HK-2 (cell line): ENCODE measurements around the gene SMOC1.

Experiments
- DNase-seq: peaks from one replicate; pipeline ENCODE4 v3.0.0-alpha.2; 2018; ENCODE audit not compliant: unreplicated experiment

The SMOC1 gene

DNA sequence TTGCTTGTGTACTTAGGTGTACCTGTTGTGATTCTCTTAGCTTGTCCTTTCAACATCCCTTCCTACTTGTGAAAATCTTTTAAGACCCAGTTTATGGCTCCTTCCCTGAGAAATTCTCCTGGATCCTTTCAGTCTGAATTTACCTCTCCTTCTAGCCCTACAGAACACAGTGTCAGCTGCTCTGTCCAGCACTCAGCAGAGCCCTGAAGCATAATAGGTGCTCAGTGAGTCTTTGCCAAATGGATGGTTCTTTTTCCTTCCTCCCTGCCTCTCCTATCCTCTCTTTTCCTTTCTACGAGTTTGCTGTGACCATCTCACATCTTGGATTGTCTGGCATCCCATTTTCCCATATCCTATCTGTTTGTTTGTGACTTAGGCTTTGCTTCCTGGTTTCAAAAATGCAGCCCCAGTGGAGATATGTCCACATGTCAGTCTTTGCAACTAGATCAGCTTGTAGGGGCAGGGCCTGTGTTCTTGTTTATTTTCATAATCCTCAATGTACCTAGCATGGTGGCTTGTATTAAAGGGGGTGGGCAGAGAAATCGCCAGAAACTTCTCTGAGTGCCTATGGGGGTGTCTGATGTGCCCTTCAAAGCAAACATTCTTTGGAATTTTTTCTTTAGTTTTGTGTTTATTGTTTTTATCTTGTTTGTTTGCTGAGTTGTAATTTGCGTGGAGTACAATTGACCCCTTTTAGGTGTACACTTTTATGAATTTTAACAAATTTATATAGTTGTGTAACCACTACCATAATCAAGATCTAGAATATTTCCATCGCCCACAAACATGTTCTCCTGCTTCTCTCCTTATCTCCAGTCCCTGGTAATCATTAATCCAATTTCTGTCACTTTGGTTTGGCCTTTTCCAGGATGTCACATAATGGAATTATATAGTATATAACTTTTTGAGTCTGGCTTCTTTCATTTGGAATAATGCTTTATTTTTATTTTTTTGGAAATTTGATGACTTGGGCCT, 62.8 kb downstream of the SMOC1 start:
- no peak for DNase-seq

DNA sequence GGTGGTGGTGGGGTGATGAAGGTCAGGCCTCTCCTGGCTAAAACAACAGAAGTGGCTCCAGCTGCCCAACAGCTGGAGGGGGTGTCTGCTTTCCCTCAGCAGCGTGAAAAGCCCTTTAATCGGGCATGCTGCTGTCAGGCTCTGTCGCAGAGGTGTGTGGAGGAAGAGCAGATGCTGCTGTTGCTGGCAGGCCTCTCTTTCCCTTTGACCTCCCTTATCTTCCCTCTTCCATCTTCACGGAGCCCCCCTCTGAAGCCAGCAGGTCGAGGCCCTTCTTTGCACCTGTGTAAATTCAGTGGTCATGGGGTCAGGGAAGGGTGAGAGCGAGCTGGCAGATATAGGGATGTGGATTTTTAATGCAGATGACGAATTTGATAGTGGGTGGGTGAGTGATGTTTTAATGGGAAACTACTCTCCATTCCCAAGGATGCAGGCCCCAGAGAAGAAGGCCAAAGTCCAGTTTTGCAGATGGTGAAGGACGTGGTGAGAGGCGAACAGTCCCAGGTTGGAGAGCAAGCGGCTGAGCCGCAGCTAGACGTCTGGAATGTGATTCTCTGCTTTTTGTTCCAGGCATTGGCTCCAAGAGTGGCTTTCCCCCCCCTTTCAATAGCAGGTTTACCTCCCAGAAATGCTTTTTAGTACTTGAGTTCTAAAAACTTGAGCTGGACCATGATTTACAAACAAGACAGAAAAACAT, 64.0 kb downstream of the SMOC1 start:
- DNase-seq = no peak

DNA sequence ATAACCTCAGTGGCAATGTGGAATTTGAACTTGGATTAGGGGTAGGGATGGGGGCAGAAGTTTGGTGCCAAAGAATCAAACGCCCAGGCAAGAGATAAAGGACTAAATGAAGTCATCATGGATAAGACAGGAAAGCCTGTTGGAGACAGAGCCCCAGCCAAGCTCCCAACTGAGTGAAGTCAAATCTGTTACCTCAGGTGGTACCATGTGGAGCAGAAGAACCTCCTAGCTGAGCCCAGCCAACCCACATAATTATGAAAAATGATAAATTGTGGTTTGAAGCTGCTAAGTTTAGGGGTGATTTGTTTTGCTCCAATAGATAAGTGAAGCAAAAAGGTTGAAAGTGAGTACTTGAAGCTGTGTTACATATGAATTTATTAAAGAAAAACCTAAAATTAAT, 66.1 kb downstream of the SMOC1 start:
- no peak for DNase-seq

DNA sequence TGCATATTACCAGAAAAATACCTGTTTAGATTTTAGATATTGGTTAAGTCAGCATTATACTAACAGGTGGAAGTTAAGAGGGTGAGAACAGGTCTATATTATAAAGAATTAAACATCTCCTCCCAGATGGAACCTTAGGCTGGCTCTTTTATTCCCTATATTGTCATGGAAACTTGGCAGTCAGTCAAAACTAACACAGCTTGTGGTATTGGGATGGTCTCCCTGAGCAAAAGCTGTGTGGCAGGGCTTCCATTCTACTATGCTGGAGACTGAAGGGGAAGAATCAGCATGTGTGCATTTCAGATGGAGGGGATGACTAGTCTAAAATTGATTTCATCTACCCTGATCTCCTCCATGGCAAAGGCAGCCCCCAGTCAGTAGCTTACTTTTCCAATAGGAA, 66.7 kb downstream of the SMOC1 start:
- DNase-seq = no peak

DNA sequence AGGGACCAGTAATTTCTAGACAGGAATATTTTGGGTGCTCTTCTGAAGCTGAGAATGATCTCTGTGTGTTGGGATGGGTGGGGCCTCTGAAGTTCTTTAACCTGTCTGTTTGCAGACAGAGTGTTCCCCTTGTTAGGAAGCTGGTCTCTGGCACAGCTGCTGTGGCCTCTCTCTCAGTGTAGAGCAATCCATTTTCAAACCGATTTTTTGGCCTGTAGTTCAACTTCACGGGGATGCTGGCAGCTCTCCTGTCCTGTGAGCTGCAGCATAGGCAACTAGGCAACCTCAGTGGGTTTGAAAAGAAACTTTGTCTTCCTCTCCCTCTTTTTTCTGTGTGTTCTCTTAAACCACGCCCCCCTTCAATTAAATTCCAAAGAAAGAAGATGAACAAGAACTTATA, 69.1 kb downstream of the SMOC1 start:
- no peak for DNase-seq

DNA sequence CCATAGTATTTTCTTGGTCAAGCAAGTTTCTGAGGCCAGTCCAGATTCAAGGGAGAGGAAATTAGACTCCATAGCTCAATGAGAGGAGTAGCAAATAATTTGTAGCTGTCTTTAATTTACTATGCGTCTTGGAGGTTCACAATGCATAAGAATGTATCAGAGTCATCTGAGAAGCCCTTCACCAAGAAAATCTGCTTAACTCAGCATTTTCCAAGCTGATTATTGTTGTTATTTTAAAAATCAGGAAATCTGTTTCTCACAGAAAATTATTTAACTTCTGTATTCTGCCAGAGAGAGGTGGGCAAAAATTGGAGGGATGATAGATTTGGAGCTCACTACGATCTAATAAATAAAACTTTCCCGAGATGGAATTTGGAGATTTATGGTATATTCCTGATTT, 72.0 kb downstream of the SMOC1 start:
- no peak for DNase-seq

DNA sequence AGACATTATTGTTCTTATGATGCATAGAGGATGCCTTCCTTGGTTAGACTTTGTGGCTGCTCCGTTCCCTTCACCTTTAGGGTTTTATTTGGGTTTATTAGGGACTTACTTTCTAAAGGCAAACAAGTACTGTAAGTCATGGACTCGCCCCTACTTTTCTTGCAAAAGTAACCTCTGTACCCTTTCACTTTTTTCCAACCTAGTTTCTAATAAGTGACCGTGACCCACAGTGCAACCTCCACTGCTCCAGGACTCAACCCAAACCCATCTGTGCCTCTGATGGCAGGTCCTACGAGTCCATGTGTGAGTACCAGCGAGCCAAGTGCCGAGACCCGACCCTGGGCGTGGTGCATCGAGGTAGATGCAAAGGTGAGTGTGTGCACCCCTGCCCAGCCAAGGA, 72.7 kb downstream of the SMOC1 start:
- DNase-seq = no peak

DNA sequence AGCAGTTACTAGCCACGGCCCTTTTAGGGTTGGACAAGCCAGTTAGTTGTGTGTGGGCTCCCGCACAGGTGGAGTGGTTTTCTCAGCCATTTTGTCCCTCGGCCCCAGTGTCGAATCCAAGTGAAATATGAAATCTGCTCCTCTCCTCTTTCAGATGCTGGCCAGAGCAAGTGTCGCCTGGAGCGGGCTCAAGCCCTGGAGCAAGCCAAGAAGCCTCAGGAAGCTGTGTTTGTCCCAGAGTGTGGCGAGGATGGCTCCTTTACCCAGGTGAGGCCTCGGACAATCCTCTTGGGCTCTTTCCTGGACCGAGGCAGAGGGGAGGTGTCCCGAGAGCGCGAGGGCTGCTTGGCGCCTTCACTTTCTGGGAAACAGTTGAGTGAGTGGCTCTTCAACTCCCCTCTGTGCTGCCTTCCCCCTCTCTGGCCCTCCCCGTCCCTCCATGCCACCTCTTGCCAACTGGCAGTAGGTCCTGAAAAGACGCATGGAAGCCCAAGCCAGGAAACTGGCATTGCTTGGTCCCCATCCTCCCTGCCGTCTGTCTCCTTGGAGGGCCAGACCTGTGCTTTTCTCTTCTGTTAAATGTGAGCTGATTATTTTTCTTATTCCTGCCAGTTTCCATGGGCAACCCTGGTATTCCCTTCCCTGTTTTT, 74.2 kb downstream of the SMOC1 start:
- no peak for DNase-seq

DNA sequence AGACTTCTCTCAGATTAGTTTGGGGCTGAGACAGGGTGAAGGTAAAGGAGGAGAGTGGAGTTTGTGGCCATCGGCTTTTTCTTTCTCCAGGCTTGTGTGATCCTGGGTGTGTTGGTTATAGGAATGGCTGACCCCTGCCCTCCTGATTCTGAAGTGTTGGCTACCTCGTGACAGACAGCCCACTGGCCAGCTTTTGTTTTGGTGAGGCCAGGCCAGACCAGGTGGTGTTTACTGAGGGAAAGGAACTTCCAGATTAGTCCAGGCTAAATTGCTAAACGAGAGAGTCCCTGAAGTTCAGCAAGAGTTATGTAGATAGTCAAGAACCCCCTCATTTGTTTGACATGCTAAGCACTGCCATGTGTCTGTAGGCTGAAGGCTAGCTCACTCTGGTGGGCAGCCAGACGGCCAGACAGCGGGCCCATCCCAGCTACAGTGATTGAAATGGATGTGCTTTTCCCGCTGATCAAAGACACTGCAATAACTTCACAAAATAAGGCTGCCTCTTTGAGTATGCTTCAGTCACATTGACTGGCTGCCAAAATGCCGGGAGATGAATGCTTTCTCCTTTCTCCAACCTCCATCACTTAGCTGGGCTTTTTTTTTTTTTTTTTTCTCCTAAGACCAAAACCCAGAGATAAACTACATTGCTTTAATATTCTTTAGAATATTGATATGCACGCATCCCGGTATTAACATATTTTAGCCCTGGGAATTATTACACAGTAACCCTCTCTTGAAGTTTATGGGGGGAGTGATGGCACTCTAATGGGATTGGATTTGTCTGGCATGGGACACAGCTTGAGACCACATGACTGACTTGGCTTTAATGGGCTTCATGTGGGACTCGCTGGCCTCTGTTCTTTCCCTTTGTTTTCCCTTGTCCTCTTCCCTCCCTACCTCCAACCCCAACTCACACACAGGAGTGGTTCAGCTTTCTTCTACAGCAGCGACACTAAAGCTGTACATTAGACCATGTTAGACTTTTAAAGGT, 76.9 kb downstream of the SMOC1 start:
- no peak for DNase-seq

DNA sequence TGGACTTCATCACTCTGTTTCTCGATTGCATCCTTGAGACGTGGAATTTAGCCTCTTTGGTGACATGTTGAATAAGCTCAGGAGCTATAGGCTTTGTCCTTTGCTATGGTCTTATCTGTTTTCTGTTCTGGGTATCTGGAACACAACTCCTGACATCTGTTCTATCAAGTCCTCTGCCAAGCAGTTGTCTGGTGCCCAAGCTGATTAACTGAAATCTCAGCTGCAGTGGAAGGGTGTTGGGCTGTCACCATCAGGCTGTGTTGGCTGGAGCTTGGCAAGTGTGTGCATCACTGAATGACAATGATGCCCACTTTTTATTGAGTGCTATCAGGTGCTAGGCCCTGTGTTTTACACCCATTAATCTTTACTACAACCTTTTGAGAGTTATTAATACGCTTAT, 77.8 kb downstream of the SMOC1 start:
- DNase-seq = no peak

DNA sequence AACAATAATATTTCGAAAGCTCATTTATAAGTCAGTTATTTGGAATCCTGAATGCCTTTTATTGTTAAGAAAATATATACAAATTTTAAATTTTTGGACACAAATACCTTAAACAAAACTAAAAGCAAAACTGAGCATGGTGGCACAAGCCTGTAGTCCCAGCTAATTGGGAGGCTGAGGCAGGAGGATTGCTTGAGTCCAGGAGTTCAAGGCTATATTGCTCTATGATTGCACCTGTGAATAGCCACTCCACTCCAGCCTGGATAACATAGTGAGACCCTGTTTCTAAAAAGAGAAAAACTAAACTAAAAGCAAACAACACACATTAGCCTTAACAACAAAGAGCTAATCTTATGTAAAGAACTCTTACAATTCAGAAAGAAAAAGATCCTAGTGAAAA, 78.8 kb downstream of the SMOC1 start:
- no peak for DNase-seq

DNA sequence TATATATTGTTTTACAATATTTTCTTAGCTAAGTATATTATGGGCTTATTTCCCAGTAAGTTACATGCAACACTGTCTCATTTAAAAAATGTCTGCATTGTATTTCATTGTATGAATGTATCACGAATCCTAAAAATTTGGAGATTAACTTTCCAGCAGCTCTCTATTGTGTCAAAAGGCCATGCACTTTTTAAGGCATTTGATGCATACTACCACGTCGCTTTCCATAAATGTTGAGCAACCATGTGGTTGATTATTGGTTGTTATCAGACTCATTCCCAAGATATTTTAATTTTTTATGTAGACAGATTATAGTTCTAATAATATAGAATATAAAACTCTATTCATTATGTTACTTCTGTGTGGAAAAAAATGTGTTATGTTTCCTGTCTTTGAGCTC, 79.9 kb downstream of the SMOC1 start:
- no peak for DNase-seq

DNA sequence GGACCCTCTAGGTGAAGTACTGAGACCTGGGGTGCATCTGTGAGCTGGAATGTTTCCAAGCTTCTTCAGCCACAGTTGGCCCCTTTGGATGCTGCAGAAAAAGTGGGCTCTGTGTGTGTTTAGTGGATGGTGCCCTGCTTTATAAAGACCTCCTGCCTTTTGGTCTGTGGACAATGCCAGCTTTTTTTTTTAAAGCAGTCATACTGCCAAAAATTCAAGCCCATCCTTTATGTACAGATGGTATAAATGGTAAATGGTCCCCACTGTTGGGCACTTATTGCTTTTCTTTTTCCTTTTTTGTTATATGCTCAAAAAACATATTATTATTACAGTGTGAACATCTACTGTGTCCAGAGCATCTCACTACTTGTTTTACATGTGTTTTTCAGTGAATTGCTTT, 81.1 kb downstream of the SMOC1 start:
- DNase-seq = no peak

DNA sequence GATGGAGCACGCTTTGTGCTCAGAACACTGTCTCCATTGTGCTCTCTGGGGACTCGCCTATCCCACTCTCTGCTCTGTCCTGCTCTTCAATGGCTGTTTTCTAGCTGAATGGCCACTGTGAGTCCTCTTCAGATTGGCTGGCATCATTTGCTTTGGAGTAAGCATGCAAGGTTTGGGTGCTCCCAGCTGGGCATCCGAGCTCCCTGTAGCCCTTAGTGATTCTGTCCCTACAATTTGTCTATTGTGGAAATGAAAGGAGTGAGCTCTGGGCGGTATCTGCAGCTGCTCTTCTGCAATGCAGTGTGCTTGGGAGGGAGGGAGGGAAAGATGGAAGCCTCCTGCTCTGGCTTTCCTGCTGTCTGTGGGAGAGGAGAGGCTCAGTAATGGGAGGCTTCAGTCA, 84.8 kb downstream of the SMOC1 start:
- DNase-seq = no peak

DNA sequence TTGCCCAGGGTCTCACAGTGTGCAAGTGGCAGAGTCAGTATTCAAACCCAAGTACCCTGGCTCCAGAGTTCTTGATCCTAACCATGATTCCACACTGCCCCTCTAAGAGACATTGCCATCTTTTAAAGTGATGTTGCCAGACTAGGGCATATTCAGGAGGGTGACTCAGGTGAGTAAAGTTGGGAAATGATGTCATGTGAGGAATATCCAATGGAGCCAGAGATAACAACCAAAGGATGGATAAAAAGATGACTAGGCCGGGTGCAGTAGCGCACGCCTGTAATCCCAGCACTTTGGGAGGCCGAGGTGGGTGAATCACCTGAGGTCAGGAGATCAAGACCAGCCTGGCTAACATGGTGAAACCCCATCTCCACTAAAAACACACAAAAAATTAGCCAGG, 85.6 kb downstream of the SMOC1 start:
- DNase-seq = no peak

DNA sequence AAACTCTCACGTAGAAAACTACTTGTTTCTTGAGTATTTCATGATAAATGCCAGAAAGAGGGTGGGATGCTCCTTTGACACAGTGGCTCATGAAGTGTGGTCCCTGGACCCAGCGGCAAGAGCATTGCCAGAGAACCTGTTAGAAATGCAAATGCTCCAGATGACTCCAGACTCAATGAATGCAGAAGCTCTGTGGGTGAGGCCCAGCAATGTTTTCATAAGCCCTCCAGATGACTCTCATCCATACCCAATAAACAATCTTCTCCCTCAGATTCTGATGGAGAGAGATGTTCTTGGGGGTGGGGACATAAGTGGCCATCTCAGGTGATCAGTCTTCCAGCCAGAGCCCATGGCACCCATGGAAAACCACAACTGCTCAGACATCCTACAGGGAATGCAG, 88.9 kb downstream of the SMOC1 start:
- DNase-seq = no peak

DNA sequence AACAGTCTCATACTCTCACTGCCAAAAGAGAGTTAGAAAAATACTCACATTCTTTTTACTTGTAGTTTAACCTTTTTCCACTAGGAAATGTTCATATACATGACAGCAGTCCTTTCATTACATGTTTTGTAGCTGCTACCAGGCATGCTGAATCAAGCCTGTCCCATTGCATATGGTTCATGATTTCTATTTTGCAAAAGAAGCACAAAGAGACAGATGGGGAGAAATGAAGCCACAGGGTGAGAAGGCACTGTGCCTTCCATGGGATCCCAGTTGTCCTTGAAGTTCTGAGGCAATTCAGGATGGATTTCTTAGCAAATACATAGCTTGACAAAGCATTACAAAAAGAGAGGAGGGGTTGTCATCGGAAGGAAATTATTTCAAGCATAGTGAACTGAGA, 89.5 kb downstream of the SMOC1 start:
- DNase-seq = no peak

DNA sequence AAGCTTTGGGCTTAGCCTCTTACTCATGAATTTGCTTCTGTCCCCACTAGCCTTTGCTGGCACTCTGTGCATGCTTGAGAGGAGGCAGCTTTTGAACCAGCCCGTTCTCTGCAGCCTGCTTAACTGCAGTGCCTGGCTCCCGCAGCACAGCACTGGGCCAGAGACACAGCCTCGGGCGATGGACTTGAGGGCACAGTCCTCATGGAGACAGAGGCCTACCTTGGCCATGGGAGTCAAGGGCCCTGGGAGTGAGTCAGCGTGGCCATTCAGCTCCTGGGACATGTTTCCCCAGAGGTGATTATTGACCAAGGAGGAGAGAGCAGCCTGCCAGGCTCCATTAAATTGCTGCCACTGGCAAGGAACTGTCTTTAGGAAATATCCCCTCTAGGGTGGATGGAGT, 93.5 kb downstream of the SMOC1 start:
- no peak for DNase-seq

DNA sequence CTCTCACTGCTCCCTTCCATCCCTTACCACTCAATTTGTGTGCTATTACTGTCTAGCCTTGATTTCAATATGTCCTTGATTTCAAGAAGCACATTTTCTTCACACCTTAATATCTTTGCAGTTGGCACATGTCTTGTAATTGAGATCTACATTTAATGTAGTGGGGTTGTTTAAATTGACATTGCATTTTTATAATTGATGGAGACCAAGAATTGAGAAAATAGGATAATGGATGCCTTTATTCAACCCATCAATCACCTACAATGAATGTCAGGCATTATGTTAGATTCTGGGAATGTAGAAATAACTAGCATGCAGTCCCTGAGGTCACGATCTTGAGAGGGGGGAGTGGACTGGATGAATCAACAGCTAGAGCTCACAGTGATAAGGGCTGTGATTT, 94.6 kb downstream of the SMOC1 start:
- DNase-seq = no peak

DNA sequence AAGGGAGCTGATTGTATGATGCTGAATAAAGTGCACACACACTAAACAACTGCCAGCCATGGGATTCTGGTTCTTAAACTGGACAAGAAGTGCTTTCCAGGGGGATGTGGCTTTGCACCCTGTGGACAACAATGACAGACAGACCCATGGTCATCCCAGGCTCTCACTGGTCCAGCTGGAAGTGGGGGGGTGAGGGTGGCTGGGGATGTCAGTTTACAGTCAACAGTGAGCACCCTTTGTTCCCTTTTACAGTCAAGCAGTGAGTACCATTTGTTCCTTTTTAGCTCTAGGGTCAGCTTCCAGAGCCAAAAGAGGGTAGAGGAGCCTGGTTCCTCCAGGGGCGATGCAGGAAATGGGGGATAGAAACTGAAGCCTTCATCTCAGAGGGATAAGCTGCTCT, 100.7 kb downstream of the SMOC1 start:
- DNase-seq = no peak
